Epithelial cell of proximal tubule (primary cell): Measurements from ENCODE around the gene NEIL1. TPM values are rescaled to one million over a fixed set of nuclear protein-coding genes. Genes with fewer than 3 reads are reported as not detected.

Experiments
- DNase-seq: peaks from one replicate; pipeline ENCODE4 v3.0.0-alpha.2; 2011; ENCODE audit warnings: low read depth
- H3K4me3 ChIP-seq: 2 replicates; pipeline ENCODE4 v1.5.1; 2011; ENCODE audit warnings: low read depth, mild to moderate bottlenecking, low read length
- CTCF ChIP-seq: conservative IDR thresholded peaks from 2 replicates; pipeline ENCODE4 v1.5.1; 2012; ENCODE audit warnings: low read depth, mild to moderate bottlenecking, low read length
- total RNA-seq: library from RNA; depleted of rRNA; stranded (reverse); fragments of >200 nt; gene quantifications from 2 replicates; pipeline ENCODE4 v1.2.3, GENCODE V29; 2015

Gene NEIL1
- total RNA-seq, 1 donor from 2014 or later = 7.6 TPM

GRCh38 chr15:75360391-75360790 is 13.6 kb downstream of the NEIL1 start:
- TF ChIP-seq CTCF = no peak

GRCh38 chr15:75360856-75361255 is 14.0 kb downstream of the NEIL1 start:
- no peak overlapping the region for H3K4me3 ChIP-seq
- TF ChIP-seq CTCF = no peak
- DNase-seq = no peak

More at GRCh38 chr15:75360391-75360790, 13.6 kb downstream of the NEIL1 start:
- DNase-seq = no peak
- no peak overlapping the region for H3K4me3 ChIP-seq

DNA sequence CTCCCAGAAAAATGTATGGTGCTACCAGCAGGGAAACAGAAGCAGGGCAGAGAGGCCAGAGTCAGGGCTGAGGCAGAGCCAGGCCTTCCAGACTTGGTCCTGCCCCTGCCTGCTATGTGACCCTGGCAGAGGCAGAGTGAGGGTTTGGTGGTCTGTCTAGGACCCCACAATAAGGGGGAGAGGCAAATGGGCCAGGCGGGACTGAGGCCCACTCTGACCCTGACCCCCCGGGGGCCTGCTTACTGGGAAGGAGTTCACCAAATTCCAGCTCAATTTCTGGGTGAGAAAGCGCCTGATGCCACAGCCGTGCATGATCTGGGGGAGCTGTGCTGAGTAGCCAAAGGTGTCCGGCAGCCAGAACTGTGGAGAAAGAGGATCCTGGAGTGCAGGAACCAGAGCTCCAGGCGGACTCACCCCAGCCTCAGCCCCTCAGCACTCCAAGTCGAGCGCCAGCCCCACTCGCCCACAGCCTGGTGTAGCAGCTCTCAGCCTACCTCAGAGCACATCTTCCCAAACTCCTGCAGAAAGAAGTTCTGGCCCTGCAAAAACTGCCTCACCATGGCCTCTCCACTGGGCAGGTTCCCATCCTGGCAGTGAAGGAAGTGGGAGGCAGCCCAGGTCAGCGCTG is 14.6 kb downstream of the NEIL1 start:
- no peak for DNase-seq
- TF ChIP-seq CTCF = no peak
- H3K4me3 ChIP-seq = no peak overlapping the region

GRCh38 chr15:75361989-75362641 is 15.3 kb downstream of the NEIL1 start:
- no peak for TF ChIP-seq CTCF
- no peak for DNase-seq
- H3K4me3 ChIP-seq = no peak overlapping the region

DNA sequence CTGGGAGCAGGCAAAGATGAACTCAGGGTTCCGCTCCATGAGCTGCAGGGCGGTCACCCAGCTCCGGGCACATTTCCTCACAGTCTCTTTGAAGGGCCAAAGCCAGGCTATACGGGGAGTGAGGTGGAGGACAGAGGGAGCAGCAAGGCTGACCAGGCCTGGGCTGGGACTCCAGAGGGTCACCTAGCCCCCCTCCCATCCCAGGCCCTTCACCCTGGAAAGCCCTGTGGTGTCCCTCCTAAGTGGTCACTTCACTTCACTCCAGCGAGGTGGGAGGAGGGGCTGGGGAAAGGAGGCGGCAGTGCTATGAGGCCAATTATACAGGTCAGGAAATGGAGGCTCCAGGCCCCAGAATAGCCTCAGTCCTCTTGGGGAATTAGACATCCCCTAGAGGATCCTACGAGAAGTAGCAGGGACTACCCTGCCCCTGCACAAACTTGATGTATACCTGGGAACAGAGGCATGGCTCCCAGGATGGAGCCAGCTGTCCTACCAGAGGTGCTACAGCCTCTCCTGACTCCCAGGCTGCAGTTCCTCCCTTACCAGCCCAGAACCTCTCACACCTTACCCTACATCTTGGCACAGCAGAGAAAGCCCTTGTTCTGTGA is 15.9 kb downstream of the NEIL1 start:
- H3K4me3 ChIP-seq = no peak overlapping the region
- TF ChIP-seq CTCF = no peak
- DNase-seq = no peak

DNA sequence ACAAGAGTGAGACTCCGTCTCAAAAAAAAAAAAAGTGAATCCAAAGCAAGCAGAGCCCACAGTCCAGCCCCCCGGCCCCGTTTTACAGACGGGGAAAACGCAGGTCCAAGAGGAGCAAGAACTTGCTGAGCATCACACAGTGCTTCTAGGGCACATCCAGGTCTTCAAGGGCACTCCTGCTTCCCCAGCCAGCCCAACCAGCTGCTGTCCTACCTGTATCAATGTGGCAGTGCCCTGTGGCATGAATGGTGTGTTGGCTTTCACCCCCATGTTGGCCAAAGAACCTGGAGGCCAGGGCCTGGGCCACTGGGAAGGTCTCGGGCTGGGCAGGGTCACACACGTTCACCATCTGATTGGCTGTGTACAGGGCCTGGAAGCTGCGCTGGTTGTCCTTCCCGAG is 16.9 kb downstream of the NEIL1 start:
- H3K4me3 ChIP-seq = no peak overlapping the region
- no peak for DNase-seq
- no peak for TF ChIP-seq CTCF
